HG02642 (cell line): Measurements from ENCODE around the gene CLDN22.
"Not testable (repeated sequence)": the region's sequence is repeated elsewhere in the genome, so short reads cannot be mapped to it uniquely, and the experiment has no call there.

Experiments used
- ATAC-seq: cut with Tn5 transposase; IDR thresholded peaks from one replicate; pipeline ENCODE4 v1.9.1; 2021; ENCODE audit warnings: mild to moderate bottlenecking; ENCODE audit not compliant: unreplicated experiment, poor library complexity

CLDN22 gene

DNA sequence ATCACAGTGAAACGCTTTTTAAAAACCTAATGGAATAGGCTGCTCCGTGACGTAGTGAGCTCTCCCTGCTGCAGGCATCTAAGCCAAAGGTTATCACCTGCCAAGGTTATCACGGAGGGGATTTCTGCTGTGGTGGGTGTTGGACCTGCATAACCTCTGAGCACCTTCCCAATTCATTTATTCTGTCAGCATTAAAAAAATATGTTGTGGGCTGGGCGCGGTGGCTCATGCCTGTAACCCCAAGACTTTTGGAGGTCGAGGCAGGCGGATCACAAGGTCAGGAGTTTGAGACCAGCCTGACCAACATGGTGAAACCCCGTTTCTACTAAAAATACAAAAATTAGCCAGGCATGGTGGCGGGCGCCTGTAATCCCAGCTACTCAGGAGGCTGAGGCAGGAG, 4.0 kb upstream of the CLDN22 start:
- not testable (repeated sequence) for ATAC-seq

DNA sequence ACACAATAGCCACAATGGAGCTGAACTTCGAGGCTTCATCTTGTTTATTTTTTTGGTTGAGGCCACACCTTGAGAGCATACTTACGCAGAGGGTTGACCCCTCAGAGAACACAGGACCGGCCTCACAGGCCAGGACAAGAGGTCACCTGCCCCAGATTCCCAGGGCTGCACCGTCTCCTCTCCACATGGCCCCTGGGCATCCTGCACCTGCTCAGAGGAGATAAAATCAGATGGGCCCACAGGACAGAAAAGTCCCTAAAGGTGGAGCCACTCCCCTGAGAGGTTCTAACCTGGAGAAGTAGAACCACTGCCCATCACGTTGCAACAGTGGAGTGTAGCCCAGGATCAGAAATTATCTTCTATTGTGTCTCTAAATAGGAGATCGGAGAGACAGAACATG, 3.2 kb upstream of the CLDN22 start:
- no peak for ATAC-seq

DNA sequence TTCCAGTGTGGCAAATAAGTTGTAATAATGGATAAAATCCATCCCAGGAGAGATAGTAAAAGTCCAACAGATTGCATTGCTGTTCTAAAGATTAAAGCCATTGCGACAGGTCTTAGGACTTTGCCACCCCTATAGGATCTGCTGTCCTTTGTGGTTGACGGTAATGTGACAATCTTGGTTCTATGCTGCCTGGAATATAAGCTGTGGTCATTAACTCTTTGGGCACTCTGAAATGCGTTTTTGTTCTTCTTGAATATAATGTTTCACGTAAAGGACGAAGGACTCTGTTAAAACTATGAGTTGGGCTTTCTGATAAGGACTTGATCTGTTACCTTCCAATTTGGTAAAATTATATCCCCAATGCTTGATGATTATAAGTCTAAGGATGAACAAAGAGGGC, 2.2 kb upstream of the CLDN22 start, which contains the start of gene CLDN24:
Gene CLDN24 (minus strand): TSS at position 101 of the 400 bp plus-strand sequence. CDS start 0 bp downstream, at position 101.
- no peak for ATAC-seq

DNA sequence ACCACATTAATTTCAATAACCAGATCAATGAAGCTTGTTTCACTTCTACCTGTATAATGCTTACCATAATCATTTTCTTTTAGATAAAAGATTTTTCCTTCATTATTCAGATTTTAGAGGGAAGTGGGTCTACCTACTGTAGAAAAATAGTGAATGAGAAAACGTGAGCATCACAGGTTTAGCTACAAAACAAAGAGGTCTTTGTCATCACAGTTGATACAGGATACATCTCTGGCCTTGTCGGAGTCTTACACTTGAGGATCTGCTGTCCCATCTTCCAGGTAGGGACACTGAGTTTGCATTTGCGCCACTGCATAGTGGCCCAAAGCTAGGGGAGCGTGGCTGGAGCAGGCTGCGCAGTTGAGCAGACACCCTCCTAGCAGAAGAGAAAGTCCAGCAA, 1.4 kb upstream of the CLDN22 start:
- ATAC-seq = no peak

DNA sequence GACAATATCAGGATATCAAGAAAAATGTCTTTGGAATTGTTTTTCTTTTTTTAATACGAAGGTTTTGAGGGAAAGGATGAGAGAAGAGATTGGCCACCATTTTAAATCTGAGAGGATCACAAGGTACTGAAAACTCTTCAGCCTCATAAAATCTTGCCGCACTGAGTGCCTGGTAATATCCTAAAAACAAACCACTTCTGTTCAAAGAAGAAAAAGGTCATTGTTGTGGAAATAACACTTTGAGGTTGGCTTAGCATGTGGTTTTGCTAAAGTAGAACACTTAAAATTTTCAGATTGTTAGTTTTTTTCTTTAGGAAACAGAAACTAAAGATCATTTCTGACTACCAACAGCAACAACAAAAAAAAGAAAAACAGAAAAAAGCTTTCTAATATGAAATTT, 1.0 kb upstream of the CLDN22 start:
- no peak for ATAC-seq

DNA sequence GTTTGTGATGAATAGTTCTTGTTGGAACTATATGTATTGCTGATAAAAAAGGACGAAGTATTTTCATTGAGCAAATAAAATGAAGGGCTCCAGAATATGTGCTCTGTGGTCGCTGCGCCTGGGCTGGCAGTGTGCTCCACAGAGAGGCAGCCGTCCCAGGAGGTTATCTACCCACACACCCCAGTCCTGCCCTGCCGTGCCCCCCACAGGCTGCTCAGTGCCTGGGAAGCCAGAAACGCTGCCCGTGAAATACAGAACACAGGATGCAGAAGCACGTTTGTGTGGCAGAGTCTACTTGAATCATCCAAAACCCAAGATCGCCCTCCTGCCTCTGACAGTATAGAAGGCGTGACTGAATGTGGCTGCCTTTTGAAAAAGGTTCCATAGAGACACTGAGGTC, 1.4 kb downstream of the CLDN22 start:
- ATAC-seq = no peak

DNA sequence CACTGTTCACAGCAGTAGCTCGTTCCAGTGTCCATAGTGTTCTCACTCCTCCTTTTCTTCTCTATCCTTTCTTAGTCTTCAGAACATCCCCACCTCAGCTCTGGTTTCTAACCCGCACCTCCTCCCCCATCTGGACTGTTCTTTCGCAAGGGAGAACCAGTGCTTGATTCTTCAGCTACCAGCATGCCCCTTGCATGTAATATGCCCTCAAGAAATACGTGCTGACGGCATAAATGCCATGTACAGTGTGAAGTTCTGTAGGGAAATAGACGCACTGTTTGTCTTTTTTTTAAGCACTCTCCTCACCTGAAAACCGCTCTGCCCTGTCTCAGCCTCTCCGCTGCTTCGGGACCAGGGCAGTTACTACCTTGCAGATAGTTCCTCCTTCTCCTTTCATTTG, 5.3 kb downstream of the CLDN22 start:
- ATAC-seq = no peak

DNA sequence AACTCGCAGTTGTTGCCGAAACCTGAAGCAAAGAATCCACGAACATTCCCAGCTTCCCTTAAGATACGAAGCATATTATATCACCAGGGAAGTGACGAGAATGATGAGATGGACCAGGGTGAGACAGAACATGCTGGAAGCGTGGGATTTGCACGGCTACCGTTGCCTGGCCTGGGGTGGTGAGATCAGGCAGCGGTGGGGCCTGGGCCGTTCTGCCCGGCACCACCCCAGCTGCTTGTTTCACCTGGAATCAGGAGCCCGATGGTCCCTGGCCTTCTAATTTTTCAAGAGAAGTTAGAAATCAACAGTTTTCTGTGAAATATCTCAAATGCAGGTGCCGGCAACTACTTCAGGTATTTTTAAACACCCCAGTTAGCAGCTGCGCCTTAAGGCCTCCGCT, 5.7 kb downstream of the CLDN22 start:
- no peak for ATAC-seq

DNA sequence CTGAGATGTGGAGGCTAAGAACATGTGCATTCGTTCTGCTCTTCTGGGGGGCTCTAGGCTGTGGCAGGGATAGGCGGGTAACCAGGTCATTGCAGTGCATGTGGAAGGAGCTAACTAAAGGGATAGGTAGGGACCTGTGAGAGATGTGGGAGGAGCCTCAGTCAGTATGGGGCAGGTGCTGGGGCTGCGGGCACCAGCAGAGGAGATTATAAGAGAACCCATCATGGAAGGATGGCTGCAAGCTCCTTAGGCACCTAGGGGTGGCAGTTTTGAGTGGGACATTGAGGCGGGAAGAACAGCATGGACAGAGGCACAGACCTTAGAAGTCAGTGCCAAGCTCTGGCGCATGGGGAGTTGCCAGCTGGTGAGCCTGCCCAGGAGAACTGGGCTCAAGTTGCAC, 7.2 kb downstream of the CLDN22 start:
- ATAC-seq = no peak

DNA sequence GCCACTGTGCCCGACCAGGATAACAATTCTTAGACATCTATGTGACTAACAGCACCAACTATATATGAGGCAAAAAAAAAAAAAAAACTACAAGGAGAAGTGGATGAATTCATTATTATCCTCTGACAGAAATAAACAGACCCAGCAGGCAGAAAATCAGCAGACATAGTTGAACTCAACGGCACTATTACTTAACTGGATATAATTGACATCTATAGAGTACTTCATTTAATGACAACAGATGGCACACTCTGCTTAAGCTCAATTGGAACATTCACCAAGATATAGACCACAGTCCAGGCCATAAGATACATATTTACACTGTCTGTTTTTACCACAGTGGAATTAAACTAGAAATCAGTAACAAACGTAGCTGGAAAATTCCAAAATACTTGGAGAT, 13.3 kb downstream of the CLDN22 start:
- ATAC-seq = no peak

DNA sequence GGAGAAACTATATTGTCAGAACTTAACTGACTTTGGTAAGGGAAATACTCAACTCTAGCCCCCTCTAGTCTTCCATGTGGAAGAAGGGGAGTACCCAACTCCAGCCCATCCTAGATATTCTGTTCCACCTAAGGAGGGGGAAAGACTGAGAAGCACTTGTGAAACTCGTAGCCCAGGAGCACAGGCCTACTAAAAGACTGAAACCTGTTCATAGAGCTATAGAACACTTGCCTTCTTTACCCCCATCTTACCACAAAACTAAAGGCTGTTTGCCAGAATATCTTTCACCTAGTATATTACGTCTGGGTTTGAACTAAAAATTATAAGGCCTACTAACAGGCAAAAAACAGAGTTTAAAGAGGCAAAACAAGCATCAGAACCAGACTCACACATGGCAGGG, 15.5 kb downstream of the CLDN22 start:
- no peak for ATAC-seq

DNA sequence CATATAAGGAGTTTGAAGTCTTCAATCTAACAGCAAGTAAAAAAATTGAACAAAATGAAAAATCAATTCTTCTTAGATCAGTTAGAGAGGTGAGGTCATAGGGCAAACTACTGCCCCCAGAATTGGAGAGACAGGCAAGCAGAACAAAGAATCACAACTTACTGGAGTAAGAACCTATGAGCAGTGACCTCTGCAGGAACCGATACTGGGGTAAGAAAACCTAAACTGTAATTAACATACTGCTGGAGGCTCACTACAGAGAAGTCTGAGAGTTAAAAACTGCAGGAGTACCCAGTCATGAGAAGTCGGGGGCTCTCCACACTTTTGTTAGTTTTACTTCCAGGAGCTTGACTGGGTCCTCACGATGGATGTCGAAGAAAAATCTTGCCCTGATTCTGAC, 16.0 kb downstream of the CLDN22 start:
- ATAC-seq = no peak

DNA sequence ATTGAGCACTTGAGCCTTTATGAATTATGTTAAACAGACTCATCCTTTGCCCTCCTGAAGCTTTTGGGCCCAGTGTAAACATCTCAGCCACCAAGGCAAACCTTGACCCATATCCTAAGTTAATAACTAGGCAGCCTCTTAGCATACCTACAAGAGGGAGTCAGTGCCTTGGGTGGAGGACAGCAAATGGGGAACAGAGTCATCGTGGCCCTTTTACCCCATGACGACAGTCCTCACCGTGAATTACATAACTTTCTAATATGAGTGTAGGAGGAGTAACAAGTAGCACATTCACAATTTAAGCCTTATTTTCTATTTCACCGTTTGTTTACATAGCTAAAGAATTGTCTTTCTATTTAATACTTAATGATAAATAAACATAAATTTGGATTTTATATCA, 16.8 kb downstream of the CLDN22 start:
- no peak for ATAC-seq

DNA sequence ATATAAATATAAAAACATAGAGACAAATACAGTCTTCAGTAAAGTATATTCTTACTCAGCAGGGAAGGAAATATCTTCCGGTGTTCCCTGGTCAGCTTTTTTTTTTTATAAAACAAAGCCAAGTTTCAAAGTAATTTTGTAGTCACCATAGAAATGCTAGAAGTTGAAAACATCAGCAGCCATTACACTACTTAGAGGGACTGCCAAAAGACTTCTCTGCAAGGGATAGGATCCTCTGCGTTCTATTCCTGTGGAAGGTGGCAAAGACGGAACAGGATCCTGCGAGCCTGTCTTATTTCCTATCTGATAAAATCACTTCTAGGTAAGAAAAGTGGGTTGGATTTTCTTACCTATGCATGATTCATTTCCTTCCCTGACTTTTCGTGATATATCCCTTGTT, 19.4 kb downstream of the CLDN22 start:
- ATAC-seq = no peak

DNA sequence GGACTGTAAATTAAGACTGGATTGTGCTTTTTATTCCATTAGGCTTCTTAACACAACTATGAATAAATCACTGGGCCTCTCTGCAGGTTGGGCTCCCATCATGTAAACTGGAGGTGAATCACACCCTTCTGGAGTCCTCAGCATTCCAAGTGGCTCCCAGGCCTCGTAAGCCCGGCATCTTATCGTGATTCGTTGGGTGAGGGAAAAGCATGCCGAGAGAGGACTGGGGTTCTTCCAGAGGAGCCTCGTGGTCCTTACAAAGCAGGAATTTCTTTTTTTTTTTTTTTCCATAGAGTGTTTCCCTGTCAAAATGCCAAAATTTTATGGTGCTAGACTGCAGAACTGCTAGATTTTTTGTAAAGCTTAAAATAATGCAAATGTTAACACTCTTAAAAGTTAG, 20.0 kb downstream of the CLDN22 start:
- no peak for ATAC-seq

DNA sequence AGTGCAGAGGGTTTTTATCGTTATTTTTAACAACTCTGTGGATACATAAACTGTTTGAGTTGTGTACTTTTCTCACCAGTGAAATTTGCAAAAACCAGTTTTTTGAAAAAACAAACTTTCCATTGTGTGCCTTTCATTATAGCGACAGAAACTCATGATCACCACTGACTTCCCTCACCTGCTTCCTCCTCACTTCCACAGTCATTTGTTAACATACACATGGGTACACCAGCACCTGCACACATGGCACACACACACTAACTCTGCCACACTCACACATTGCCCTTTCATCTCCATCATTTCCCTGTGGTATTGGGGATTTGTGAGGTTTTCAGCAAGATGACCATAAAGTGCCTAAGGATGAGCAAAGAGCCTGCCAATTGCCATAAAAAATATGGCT, 20.6 kb downstream of the CLDN22 start:
- no peak for ATAC-seq

DNA sequence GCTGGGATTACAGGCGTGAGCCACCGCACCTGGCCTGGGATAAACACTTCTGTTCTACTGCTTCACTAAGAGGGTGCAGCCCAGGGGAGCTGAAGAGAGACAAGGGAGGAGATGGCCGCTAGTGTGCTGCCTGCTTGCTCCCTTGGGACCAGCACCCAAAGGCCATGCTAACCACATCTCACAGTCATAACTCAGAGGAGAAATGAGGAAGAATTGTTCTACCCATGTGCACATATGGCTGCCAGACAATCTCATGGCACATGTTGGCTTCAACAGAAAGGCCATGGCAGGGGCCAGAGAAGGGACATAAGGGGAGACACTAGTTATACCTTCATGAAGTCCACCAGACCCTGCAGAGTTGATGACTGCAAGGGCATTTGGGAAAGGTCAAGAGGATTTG, 22.4 kb downstream of the CLDN22 start:
- peak; percentile 91 for ATAC-seq

DNA sequence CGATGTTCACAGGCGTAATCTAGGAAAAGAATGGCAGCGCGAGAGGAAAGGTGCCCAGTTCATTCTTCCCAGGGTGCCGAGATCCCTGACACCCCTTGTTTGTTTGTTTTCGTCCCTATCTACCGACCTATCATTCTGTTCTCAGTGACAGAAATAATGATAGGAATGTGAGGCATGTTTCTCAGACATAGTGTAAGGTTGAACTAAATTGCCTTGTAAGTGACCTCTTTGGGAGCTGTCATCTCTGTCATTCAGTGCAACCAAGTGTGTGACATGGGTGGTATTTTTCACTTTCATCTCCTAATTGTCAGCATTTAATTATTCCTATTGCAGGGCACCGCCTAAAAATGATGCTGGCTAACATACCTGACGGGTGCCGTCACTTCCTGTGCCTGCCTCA, 24.4 kb downstream of the CLDN22 start:
- ATAC-seq = no peak

DNA sequence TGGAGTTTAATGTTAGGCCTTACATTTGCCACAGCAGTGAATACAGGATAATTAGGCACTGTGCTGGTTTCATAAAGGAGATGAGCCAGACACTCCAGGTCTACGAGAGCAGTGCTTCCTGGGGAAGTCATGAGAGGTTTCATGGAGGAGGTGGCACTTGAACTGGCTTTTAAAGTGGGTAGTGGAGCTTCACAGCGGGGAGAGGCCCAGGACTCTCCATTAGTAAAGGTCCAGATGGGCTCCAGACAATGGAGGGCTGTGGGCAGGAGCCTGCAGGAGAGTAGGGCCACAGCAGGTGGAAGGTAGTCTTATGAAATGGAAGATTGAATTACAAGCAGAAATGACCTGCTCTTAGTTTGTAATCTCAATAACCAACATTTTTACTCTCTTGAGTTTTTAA, 29.0 kb downstream of the CLDN22 start:
- ATAC-seq = no peak

DNA sequence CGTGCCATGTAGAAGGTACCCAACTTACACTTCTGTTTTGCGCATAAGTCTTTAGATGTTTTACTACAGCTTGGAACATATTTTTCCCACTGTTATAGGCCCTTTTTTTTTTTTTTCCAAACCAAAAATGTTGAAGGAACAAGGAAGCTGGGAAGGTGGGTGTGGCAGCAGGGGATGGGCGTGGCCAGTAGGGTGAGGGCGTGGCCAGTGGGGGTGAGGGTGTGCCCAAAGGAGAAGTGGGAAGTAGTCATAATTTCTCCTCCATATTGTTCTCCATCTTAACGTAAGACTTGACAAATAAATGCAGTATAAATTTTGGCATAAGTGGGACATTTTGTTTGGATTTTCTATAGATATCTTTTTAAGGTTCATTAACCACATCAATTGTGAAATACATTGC, 30.4 kb downstream of the CLDN22 start:
- ATAC-seq = no peak

DNA sequence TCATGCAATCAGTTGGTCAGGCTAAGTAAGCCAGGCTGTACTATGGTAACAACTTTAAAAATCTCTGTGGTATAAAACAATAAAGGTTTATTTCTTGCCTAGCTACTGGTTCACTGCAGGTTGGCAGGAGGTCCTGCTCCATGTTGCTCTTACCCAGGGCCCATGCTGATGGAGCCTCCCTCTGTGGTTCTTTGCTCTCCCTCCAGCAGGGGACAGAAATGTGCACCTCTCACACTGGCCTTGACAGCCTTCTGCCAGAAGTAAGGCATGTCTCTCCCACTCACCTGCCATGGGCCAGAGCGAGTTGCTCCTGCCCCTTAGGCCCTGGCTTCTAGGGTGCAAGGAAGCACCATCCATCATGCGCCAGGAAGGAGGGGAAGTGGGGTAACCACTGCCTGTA, 31.1 kb downstream of the CLDN22 start:
- ATAC-seq = no peak

DNA sequence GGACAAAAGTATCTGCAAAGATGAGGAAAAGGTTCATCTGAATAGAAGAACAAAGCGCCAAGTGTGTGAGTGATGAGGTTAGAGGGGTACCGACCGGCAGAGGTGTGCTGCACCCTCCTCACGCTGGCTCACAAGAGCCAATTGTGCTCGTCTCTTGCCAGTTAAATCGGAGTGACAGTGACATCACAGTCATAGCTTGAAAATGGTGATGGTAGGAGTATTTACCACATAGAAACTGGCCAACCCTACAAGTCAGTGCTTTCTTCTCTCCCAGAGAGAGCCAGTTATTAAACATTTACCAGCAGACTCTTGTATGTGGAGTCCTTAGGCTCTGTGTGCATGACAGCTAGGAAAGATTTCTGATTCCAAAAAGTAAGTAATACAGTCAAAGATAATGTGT, 32.4 kb downstream of the CLDN22 start:
- peak; percentile 78 for ATAC-seq

DNA sequence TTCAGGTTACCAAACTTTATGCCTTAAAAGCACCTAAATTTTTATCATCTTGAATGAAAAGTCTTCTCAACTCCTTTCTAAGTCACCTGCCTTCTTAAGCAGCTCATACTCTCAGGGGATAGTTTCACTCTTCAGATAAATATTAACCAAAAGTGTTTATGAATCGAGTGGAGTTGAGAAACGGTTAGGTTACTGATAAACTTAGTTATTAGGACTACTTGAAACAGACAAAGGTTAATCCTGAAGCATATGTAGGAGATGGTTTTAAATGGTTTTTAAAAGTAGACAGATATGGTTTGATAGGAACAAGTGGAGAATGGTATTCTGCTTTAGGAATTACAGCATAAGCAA, 32.8 kb downstream of the CLDN22 start:
- peak; percentile 76 for ATAC-seq
